BLaER1 (cell line): ENCODE measurements around the gene WNT3A.

Experiments
- H3K27ac ChIP-seq: shearing (Covaris generic); formaldehyde crosslinking; 2 replicates; pipeline ENCODE4 v1.8.1; 2022
- H3K27me3 ChIP-seq: shearing (Covaris generic); formaldehyde crosslinking; 2 replicates; pipeline ENCODE4 v1.8.1; 2022
- H3K36me3 ChIP-seq: shearing (Covaris generic); formaldehyde crosslinking; 2 replicates; pipeline ENCODE4 v1.8.1; 2022
- H3K4me1 ChIP-seq: shearing (Covaris generic); formaldehyde crosslinking; 2 replicates; pipeline ENCODE4 v1.8.1; 2022
- H3K4me2 ChIP-seq: shearing (Covaris generic); formaldehyde crosslinking; 2 replicates; pipeline ENCODE4 v1.8.1; 2022
- H3K4me3 ChIP-seq: shearing (Covaris generic); formaldehyde crosslinking; 2 replicates; pipeline ENCODE4 v1.8.1; 2022
- H3K9ac ChIP-seq: shearing (Covaris generic); formaldehyde crosslinking; 2 replicates; pipeline ENCODE4 v1.8.1; 2022
- H3K9me3 ChIP-seq: shearing (Covaris generic); formaldehyde crosslinking; 2 replicates; pipeline ENCODE4 v1.8.1; 2022
- H4K20me1 ChIP-seq: shearing (Covaris generic); formaldehyde crosslinking; 2 replicates; pipeline ENCODE4 v1.8.1; 2022
- Cebpa-rat ChIP-seq: shearing (Covaris generic); IDR thresholded peaks from 2 replicates; pipeline ENCODE4 v1.8.1; 2022

The WNT3A gene

GRCh38 chr1:228007801-228008341 is 1.1 kb downstream of the WNT3A start:
- H3K27me3 ChIP-seq = peaks cover 62% of the 10 kb centered on the region
- H4K20me1 ChIP-seq = peaks cover 44% of the 10 kb centered on the region
- H3K9ac ChIP-seq = no peak overlapping the region
- H3K36me3 ChIP-seq = no peaks in the 10 kb centered on the region
- peaks cover 48% of the 10 kb centered on the region for H3K4me1 ChIP-seq
- no peak overlapping the region for H3K27ac ChIP-seq
- TF ChIP-seq Cebpa-rat = no peak
- no peak overlapping the region for H3K4me3 ChIP-seq
- H3K9me3 ChIP-seq = peaks cover 22% of the 10 kb centered on the region
- H3K4me2 ChIP-seq = no peak overlapping the region

GRCh38 chr1:228008391-228009115 is 1.8 kb downstream of the WNT3A start:
- Histone ChIP-seq H3K9ac (no peak overlapping the region; the same call in 1 of the 2 replicates), H3K27me3 (peaks cover 59% of the 10 kb centered on the region), H3K4me3 (peak overlapping the region; percentile 42; the same call in 1 of the 2 replicates), H3K4me2 (peak overlapping the region; percentile 95), H3K36me3 (no peaks in the 10 kb centered on the region), H4K20me1 (peaks cover 44% of the 10 kb centered on the region), H3K27ac (no peak overlapping the region), H3K9me3 (peaks cover 22% of the 10 kb centered on the region), H3K4me1 (peaks cover 48% of the 10 kb centered on the region)
- TF ChIP-seq Cebpa-rat = no peak

- Histone ChIP-seq H3K4me2 (peak overlapping the region; percentile 95), H3K36me3 (no peaks in the 10 kb centered on the region), H3K27me3 (peaks cover 52% of the 10 kb centered on the region), H4K20me1 (peaks cover 38% of the 10 kb centered on the region), H3K9ac (no peak overlapping the region; the same call in 1 of the 2 replicates), H3K27ac (no peak overlapping the region), H3K4me1 (peaks cover 52% of the 10 kb centered on the region), H3K4me3 (peak overlapping the region; percentile 42; the same call in 1 of the 2 replicates), H3K9me3 (peaks cover 22% of the 10 kb centered on the region)
- no peak for TF ChIP-seq Cebpa-rat
Observed at GRCh38 chr1:228009116-228009827, 2.5 kb downstream of the WNT3A start.

- peaks cover 30% of the 10 kb centered on the region for H4K20me1 ChIP-seq
- H3K4me2 ChIP-seq = peak overlapping the region; percentile 95
- H3K9me3 ChIP-seq = peaks cover 22% of the 10 kb centered on the region
- peaks cover 43% of the 10 kb centered on the region for H3K27me3 ChIP-seq
- H3K9ac ChIP-seq = peak overlapping the region; percentile 32; the same call in 1 of the 2 replicates
- H3K4me1 ChIP-seq = peaks cover 56% of the 10 kb centered on the region
- peak overlapping the region; percentile 44 for H3K27ac ChIP-seq
- peak overlapping the region; percentile 42 for H3K4me3 ChIP-seq
- no peaks in the 10 kb centered on the region for H3K36me3 ChIP-seq
- no peak for TF ChIP-seq Cebpa-rat
Observed at GRCh38 chr1:228009828-228010775, 3.3 kb downstream of the WNT3A start.

- Histone ChIP-seq H3K27me3 (peaks cover 35% of the 10 kb centered on the region), H4K20me1 (peaks cover 23% of the 10 kb centered on the region), H3K27ac (peak overlapping the region; percentile 44), H3K9ac (0 out of 2 replicates have a peak overlapping the region, but pooled peaks have one; percentile 32), H3K4me3 (no peak overlapping the region), H3K9me3 (peaks cover 22% of the 10 kb centered on the region), H3K36me3 (no peaks in the 10 kb centered on the region), H3K4me2 (peak overlapping the region; percentile 95), H3K4me1 (peaks cover 55% of the 10 kb centered on the region)
- TF ChIP-seq Cebpa-rat = no peak
Observed at GRCh38 chr1:228010921-228011320, 4.1 kb downstream of the WNT3A start.

GRCh38 chr1:228011721-228012311 is 5.0 kb downstream of the WNT3A start:
- H3K4me2 ChIP-seq = no peak overlapping the region
- no peak overlapping the region for H3K9ac ChIP-seq
- H3K27ac ChIP-seq = peak overlapping the region; percentile 44; the same call in 1 of the 2 replicates
- H3K36me3 ChIP-seq = no peaks in the 10 kb centered on the region
- TF ChIP-seq Cebpa-rat = no peak
- peaks cover 18% of the 10 kb centered on the region for H3K9me3 ChIP-seq
- H3K4me3 ChIP-seq = no peak overlapping the region
- H3K4me1 ChIP-seq = peaks cover 59% of the 10 kb centered on the region
- peaks cover 23% of the 10 kb centered on the region for H4K20me1 ChIP-seq
- peaks cover 26% of the 10 kb centered on the region for H3K27me3 ChIP-seq

GRCh38 chr1:228012555-228012954 is 5.8 kb downstream of the WNT3A start:
- Histone ChIP-seq H3K36me3 (no peaks in the 10 kb centered on the region), H4K20me1 (peaks cover 23% of the 10 kb centered on the region), H3K4me3 (no peak overlapping the region), H3K9me3 (peaks cover 10% of the 10 kb centered on the region), H3K27me3 (peaks cover 19% of the 10 kb centered on the region), H3K4me2 (no peak overlapping the region), H3K4me1 (peaks cover 59% of the 10 kb centered on the region), H3K9ac (no peak overlapping the region), H3K27ac (no peak overlapping the region)
- TF ChIP-seq Cebpa-rat = no peak

GRCh38 chr1:228013131-228013934 is 6.5 kb downstream of the WNT3A start:
- no peak overlapping the region for H3K4me2 ChIP-seq
- peaks cover 16% of the 10 kb centered on the region for H4K20me1 ChIP-seq
- peaks cover 11% of the 10 kb centered on the region for H3K27me3 ChIP-seq
- H3K36me3 ChIP-seq = no peaks in the 10 kb centered on the region
- TF ChIP-seq Cebpa-rat = no peak
- H3K4me1 ChIP-seq = peaks cover 55% of the 10 kb centered on the region
- H3K27ac ChIP-seq = no peak overlapping the region
- no peak overlapping the region for H3K4me3 ChIP-seq
- H3K9ac ChIP-seq = no peak overlapping the region
- H3K9me3 ChIP-seq = peaks cover 3% of the 10 kb centered on the region
